Sigmoid colon (tissue), 4 donors: ENCODE measurements around the gene RASAL2.

Experiments
- EP300 ChIP-seq, 4 donors: sonication (generic); formaldehyde crosslinking; IDR thresholded peaks; one replicate each; pipeline ENCODE4 v1.6.1; 2017; ENCODE audit warnings: antibody characterized with exemption in 4 of 4
- POLR2A ChIP-seq, 2 donors: fragments of 450-650 bp; IDR thresholded peaks; one replicate each; pipeline ENCODE4 v1.6.1; 2016; ENCODE audit warnings: antibody characterized with exemption in 2 of 2, mild to moderate bottlenecking in 2 of 2, moderate library complexity in 2 of 2
- POLR2AphosphoS5 ChIP-seq, 4 donors: sonication (generic); formaldehyde crosslinking; IDR thresholded peaks; one replicate each; pipeline ENCODE4 v1.6.1; 2017; ENCODE audit warnings: antibody characterized with exemption in 4 of 4
- TF ChIP-seq, protein P1 (sequence below), 4 experiments: fragments of 450-650 bp in 3 of 4; fragments of 200-600 bp in 1 of 4; IDR thresholded peaks; one replicate each; pipeline ENCODE4 v1.5.1; 2016 to 2019; ENCODE audit warnings: antibody characterized with exemption in 4 of 4, mild to moderate bottlenecking in 3 of 4, moderate library complexity in 2 of 4

DNA sequence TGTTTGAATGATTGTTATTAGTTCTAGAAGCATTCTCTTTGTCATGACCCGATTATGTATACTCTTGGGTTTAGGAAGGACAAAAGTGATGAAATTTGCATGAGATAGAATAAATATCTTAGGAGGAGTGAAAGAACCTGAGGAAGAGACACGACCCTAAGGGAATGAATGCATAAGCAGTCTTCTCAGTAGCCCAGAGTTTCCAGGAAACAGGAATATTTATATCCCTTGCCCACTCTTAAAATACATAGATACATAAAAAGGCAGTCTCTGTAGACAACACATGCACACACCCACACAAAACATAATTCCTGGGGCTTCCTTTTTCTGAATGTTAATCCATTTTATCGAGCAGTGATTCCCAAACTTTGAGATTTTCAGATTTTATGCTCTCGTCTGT is 383.5 kb downstream of the RASAL2 start:
- TF ChIP-seq EP300 (IDR thresholded peaks at IDR 0.05) (no peak), POLR2AphosphoS5 (IDR thresholded peaks at IDR 0.05) (no peak), POLR2A (IDR thresholded peaks at IDR 0.05) (no peak)
- TF ChIP-seq, protein P1, sequence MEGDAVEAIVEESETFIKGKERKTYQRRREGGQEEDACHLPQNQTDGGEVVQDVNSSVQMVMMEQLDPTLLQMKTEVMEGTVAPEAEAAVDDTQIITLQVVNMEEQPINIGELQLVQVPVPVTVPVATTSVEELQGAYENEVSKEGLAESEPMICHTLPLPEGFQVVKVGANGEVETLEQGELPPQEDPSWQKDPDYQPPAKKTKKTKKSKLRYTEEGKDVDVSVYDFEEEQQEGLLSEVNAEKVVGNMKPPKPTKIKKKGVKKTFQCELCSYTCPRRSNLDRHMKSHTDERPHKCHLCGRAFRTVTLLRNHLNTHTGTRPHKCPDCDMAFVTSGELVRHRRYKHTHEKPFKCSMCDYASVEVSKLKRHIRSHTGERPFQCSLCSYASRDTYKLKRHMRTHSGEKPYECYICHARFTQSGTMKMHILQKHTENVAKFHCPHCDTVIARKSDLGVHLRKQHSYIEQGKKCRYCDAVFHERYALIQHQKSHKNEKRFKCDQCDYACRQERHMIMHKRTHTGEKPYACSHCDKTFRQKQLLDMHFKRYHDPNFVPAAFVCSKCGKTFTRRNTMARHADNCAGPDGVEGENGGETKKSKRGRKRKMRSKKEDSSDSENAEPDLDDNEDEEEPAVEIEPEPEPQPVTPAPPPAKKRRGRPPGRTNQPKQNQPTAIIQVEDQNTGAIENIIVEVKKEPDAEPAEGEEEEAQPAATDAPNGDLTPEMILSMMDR (IDR thresholded peaks at IDR 0.05): no peak
